DMS153 treated with DMSO at 0.1 percent for 48 hours (cell line): ENCODE results near the gene CCNY.

Experiments used
- DNase-seq: peaks from one replicate; lab custom pipeline; 2025; ENCODE audit not compliant: unreplicated experiment; lab: John Stamatoyannopoulos, UW

Gene CCNY

DNA sequence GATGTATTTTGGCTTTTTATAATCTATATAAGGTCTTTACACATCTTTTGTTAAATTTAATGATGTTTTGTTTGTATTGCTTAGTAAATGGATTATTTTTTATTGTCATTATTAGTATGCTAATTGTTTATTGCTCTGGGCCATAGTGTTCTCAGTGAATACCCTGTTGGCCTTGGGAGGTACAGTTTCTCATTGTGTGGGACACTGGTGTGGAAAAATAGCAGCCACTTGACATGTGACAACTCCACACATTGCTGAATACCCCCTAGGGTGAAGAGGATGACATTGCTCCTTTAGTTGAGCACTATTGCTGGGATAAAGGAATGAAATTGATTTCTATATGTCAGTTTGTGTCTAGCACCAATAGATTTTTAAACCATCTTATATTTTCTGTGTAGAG, 130.9 kb downstream of the CCNY start:
- DNase-seq: no peak

DNA sequence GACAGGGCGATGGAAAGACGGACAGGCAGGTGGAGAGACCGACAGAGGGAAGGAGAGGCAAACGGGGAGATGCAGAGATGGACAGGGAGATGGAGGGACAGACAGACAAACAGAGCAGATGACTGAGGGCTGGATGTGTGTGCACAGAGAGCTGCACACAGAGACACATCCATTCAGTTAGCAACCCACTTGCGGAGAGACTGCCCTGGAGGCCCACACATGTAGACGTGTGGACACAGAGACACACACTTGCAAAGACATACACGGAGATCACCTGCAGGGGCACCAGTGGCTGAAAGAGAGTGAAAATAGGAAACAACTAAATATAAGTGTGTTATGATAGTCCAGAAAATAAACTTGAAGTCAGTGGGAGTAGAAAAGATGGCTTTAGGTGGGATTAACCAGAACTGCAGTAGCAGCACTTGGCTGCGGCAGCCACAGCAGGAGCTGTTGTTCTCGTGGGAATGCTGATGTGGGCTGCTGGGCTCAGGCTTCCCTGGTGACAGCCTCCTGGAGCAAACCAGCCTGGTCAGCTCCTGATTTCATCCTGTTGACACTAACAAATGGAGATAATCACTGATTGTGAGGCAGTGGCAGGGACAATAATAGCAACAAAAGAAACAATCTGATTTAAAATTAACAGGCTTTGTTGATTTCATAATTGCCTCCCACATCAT, 134.1 kb downstream of the CCNY start:
- DNase-seq: no peak

DNA sequence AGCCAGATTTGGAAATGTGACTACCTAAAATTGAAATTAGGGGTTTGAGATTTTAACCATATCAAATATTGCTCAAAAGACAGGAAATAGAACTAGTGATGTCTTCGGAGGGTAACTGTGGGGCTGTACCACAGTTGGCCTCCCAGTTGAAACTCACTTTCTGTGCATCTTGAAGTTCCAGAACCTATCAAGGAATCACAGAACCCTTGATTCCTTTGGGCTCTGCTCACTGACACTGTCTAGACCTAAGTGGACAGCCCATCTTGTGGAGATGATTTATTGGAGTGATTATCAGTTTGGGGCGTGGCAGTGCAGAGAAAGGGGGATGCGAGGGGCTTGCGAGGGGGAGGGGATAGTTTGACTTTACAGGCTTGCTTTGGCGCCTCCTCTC, 134.6 kb downstream of the CCNY start:
- DNase-seq: no peak

DNA sequence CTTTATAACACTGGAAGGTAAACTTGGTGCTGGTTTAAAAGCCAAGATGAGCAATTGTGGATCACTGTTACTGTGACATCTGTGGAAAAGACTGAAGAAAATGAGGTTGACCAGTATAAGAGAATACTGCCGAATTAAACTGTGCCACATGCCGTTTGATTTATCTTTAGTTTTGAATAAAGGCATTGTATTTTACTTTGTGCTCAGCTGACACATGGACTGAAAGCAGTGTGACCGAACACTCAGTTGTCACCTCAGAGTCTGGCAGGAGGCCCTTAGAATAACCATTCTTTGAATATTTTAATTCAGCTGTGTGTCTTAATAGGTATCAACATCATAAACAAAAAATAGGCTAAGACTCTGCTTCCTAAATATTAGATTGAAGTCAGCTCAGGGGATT, 135.1 kb downstream of the CCNY start:
- DNase-seq: no peak

DNA sequence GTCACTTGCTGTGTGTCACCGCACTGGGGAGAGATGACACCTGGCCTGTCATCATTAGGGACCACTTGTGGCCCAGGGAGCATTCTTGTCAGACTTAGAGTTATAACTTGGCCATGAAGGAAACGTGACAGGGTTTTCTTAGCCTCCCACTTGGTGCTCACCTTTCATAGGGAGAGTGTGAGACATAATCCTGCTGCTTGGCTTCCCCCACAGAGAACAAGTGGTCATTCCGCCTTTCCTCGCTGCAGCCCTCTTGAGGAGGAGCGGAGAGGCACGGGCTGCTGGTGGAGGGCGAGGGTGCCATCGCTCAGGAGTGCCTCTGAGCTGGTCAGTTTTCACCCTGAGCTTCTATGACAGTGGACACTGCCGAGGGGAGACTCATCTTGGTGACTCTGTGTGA, 143.8 kb downstream of the CCNY start:
- DNase-seq: no peak

DNA sequence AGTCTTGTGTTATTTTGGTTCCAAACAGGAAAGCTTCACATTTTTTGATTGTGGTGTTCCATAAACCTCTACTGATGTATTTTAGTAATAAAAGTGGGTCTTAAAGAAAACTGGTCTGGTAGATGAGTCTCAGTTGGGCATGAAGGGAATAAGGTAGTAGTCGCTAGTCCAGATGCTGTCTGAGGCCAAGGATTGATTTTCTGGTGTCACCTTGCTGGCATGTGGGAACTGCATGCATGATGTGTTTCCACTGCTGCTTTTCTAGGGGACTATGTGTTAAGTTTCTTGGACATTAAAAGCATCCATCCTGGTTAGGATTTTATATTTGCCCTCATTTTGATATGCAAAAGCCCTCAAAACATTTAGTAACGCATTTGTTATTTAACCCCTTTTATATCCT, 145.1 kb downstream of the CCNY start:
- no peak for DNase-seq

DNA sequence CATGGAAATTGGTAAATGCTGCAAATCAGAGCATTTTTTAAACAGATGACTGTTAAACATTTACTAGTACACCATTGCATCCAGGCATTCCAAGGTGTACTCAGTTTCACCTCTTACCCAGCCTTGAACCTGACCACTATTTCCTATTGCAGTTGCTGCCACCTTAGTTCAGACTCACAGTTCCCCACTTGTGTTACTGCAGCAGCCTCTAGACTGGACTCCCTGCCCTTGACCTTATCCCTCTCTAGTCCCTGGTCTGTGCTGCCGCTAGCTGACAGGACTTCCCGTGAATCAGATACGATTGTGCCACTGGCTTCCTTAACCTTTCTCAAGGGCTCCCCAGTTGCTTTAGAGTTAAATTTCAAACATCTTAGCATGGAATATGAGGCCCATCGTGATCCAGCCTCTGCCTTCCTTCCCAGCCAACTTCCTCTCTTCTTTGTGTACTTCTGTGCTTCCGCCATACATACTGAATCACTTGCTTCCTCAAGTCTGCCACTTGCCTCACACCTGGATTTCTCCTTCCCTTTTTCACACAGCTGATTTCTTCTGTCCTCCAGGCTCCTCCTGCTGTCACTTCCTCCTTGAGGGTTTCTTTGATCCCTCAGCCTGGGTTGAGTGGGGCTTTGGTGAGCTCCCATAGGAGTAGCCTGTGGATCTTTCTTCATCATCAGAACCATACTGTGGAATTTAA, 150.1 kb downstream of the CCNY start:
- DNase-seq: no peak

DNA sequence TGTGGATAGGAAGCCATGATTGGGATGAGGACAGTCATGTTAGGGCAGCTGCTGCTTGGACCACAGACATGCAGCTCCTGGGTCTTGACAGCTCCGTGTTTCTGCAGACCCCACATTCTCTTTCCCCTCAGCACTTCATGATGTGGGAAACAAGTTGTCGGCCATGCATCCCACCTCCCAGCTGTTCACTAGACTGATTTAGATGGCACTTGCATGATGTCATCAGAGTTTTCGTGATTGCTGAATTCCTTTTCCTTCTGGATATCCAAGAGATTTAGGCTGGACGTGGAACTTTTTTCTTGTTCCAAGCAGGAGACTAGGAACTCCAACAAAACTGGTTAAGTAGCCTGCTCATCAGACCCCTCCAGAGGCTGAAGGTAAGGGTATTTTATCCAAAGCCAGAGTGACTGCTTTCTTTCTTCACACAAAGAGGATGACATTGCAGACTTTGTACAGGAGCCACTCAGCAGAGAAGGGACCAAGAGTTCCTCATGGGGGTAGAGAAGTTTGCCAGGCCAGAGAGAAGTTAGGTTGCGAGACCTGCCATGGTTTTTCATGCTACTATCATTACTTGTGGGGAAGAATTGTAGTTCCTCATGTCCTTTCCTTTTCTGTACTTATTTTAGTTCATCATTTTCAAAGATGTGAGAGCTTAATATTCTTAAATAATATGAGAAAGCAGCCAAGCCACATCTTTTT, 151.2 kb downstream of the CCNY start:
- DNase-seq: no peak

DNA sequence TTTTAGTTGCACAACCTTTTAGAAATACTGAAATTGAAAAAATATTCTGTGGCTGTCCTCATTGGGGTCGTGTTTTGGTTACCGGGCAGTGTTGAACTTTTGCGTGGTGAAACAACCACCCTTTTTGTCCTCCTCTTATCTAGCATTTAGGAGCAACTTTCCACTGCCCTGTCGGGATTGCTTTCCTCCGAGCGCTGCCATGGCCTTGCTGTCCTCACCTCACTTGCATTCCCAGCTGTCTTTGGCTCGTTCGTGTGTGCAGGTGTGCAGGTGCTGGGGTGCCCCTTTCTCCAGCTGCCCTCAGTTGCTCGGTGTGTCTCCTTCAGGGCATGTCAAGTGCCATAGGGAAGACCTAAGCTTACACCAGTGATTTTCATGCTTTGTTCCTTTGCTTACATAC, 151.9 kb downstream of the CCNY start:
- DNase-seq: no peak

DNA sequence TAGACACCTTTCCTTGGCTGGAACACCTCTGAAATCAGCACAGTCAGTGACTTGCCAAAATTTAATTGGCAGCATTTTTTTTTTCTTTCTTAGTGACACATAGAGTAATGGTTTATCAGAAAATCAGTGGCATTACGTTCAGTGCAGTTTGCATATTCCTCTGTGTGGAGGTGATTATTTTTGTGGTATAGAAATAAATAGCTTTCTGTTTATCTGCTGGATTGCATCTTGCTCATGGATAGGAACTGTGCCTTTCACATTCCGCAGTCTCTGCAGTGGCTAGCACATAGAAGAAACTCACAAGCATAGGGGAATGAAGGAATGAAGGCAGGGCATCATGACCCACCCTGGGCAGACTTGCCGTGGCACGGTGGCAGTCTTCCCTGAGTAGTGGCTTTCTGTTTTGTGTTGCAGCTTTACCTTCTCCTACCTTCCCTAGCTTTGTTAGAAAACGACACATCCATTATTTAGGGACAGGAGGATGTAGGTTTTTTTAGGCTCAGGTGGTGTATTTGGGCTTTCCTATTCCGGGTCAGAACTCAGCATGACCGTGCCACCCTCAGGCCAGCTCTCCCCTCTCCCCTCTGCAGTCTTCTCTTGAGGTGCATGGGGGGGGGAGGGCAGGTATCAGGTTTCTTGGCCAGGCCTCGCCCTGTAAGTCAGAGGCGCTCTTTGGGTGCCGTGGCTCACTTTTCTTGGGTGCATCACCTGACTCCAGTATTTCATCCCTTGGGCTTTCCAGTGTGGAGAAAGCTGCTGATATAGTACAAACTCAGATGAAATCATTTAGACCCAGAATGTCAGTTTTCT, 156.3 kb downstream of the CCNY start:
- DNase-seq: no peak

DNA sequence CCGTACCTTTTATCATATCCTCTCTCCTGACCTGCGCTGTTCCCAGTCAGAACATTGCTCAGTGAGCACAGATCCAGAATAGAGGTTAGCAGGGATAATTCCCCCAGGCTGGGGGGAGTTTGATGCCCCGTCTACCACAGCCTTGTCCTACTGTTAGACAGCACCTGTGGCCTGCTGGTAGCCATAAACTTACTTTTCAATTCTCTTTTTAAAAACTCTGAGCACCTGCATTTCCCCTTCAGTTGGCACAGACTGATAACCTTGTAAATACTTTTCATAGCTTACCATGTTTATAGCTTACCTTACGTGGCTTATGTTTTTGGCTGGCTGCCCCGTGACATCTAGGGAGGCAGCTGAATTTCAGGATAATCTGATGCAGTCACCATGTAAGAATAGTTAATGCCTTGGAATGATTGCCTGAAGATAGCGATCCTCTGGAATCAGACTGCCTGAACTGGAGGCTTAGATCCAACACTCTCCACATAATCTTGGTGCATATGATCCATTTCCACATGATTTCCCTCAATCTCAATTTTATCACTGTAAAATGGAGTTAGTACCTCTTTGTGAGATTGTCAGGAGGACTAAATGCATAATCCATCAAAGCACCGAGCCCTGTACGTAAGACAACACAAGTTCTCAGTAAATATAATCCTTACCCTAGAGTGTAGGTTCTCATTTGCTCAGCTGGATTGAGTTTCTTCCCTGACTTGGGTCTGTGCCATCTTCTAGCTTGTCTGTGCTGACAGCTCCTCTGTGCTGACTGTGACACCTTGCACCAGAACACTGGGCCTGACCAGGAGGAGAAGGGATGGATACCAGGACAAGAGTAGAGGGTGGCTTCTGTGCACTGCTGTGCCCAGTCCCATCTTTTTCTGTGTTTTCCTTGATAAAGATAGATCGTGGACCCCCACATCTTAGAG, 157.1 kb downstream of the CCNY start:
- DNase-seq: no peak

DNA sequence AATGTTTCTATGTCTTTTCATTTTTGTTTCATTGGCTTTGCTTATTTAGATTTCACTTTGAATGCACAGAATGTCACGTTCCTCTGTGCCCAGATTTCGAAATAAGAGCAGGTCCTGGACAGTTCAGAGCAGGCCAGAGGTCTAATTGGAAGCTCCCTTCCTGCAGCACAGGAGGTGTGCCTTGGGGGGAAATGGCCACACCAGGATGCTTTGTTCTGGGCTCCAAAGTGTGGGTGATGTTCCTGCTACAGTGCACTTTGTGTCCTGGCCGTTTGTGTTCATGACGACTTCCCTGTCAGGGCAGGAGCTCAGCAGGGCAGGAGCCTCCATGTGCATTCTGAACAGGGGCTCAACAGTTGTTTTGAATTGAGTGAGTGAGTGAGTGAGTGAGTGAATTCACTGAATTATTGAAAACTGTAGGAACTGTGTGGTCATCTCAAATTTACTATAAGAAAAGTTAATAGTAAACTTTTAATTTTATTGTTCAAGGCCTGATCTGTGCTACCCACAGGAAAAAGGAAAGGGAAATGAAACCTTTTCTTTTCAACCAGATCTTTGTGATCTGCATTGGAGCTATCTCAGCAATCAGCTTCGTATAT, 159.3 kb downstream of the CCNY start:
- no peak for DNase-seq

DNA sequence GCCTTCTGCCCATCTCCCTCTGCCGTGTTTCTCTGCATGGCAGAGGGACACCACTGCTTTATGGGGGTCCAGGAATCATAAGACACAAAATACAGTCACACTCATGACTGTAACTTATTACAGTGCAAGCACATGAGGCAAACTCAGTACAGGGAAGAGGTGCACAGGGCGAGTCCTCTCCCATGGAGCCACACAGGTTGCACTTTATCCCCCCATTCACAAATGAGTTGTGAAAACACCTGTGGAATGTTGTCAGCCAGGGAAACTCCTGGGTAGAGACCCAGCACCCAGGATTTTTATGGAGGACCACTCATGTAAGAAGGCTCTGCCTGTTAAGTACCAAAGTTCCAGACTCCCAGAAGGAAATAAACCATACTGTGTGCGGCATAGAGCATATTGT, 161.6 kb downstream of the CCNY start:
- no peak for DNase-seq

DNA sequence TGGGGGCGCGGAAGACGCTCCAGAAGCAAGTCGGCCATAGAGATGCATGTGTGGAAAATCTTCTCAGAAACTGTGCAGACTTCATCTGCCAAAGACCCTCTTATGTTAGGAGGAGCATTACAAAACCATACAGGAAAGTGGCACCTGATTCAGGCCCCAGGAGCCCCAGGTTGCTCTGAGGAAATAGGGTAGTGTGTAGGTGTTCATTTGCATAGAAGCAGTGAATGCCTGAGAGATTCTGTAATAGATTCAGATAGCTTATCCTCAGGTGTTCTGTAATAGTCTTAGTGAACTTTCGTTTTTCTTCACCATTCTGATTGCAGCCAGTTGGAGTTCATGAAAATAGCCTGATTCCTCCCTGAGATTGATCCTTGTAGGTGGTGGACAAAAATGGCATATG, 162.4 kb downstream of the CCNY start:
- no peak for DNase-seq

DNA sequence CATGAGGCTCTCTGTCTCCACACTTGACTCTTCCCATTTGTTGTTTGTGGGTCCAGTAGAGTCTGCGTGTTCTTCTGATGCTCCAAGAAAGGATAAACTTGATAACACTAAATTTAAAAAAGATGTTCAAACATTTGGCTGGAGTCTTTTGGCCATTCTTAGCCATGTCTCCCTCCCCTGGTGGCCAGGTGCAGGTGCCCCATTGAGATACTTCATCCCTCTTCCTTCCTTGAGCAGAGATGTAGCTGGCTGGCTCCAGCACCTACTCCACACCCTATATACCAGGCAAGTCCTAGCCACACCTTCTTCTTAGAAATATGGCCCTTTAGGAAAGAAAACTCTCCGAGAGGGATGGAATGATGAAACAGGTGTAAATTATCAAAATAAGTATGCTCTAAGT, 165.6 kb downstream of the CCNY start:
- DNase-seq: no peak

DNA sequence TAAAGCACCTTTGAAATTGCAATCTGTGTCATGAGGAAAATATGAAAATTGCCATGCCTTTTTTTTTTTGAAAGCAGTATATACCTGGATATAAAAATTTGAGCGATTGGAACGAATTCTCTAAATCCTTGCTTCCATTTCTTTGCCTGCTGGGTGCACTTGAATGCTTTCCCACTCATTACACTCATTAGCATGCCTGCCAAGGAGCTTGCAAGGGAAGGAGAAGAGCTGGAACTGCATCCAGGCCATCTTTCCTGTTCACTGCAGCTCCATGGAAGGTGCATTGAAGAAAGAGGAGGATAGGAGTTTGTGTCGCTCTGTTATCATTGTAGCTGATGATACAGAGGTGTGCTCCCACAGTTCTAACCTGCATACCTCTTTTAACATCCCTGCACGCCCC, 166.4 kb downstream of the CCNY start:
- DNase-seq: no peak

DNA sequence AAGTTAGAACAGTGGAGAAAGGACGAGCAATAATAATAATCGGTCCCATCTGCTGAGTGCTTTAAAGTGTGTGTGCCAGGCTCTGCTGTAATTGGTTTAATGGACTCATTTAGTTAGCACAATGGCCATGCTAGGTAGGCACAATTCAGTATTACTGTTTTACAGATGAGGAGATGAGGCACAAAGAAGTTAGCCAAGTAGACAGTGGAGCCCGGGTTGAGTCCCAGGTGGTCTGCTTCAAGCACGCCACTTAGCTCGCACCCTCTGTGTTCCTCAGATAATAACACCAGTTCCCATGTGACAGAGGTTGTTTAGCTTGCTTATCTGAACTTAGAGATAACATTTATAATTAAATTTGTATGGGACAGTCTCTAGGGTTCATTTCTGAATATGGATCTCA, 167.3 kb downstream of the CCNY start:
- DNase-seq: no peak

DNA sequence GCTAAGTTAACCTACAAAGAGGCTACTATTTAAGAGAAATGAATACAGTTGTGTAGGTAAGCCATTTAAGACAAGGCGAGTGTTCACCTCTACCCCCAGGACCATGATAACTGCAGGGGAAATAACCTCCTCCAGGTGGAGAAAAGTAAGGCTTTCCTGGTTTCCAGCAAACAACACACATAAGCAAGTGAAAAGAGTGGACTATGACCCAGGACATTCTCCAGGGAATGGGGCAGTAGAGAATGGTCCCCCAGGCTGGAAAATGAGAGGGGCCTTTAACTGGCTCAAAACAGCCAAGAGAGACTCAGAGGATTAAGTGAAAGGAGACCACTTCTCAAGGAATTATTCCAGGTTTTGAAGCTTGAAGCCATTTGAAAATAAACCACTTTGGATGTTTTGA, 167.8 kb downstream of the CCNY start:
- DNase-seq: no peak

DNA sequence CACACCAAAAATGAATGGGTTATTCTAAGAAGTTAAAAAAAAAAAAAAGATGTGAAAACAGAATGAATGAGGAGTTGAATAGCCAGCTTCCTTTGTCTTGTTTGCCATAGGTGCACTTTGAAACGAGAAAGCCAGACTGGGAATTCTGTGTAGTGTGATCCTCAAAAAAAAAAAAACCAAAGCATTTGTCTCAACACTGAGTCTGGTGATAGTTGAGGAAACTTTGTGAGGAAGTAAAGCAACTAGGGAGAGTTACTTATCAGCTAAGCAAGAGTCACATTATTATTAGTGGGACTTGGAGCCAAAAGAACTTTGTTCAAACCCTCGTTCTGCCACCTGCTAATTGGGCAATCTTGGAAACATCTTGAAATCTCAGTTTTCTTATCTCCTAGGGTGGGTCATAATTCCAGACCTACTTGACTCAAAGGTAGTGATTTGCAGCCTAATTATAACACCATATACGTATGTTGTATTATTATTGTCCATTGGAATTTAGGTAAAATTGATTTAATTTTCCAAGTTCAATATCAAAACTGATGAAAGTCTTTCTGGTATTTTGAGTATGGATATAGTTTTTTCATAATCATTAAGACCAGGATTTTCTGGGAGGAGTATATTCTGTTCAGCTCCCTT, 169.0 kb downstream of the CCNY start:
- no peak for DNase-seq

DNA sequence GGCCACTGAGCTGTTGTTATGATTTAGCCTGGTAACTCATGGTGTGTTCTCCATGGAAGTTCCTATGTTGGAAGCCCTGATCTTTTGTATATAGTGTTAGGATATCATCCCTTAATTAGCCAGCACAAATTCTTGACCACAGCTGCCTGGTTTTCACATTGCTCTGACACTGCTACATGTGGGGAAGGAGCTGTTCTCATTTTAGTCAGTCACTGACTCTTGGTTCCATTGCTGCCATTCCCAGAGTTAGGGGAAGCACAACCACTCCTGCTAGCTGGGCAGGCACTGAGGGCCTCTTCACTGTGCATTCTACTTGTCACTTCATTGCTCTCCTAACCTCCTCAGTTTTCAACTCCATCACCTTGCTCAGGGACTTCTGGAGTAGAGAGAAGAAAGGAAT, 170.4 kb downstream of the CCNY start:
- no peak for DNase-seq
